GM23338 (cell line): ENCODE measurements around the gene MRGPRF. TPM values are rescaled to one million over a fixed set of nuclear protein-coding genes. Genes with fewer than 3 reads are reported as not detected.

ENCODE experiments used
- ATAC-seq: fragments of 200-7000 bp; cut with Tn5 transposase; 3 replicates; pipeline ENCODE4 v1.9.1; 2020
- DNase-seq: peaks from one replicate; pipeline ENCODE4 v3.0.0-alpha.2; 2015; ENCODE audit warnings: low spot score
- H2AFZ ChIP-seq: fragments of 200-600 bp; sonication (generic); 2 replicates; pipeline ENCODE4 v1.8.0; 2016; ENCODE audit warnings: antibody characterized with exemption, mild to moderate bottlenecking, moderate library complexity
- H3F3A ChIP-seq: fragments of 200-600 bp; sonication (generic); replicated peaks from 2 replicates; pipeline ENCODE4 v1.8.0; 2017; ENCODE audit warnings: antibody characterized with exemption, mixed run types, low read depth
- H3K27ac ChIP-seq: fragments of 200-600 bp; sonication (generic); 2 replicates; pipeline ENCODE4 v1.6.1; 2016; ENCODE audit warnings: low read depth
- H3K27me3 ChIP-seq: fragments of 200-600 bp; sonication (generic); 2 replicates; pipeline ENCODE4 v1.8.0; 2016; ENCODE audit warnings: mild to moderate bottlenecking, mixed run types, moderate library complexity; ENCODE audit not compliant: insufficient read depth
- H3K36me3 ChIP-seq: fragments of 200-600 bp; sonication (generic); 2 replicates; pipeline ENCODE4 v1.8.0; 2016; ENCODE audit warnings: mild to moderate bottlenecking; ENCODE audit not compliant: insufficient read depth
- H3K4me1 ChIP-seq: fragments of 200-600 bp; sonication (generic); 2 replicates; pipeline ENCODE4 v1.8.0; 2016; ENCODE audit warnings: mild to moderate bottlenecking, moderate library complexity; ENCODE audit not compliant: insufficient read depth
- H3K4me2 ChIP-seq: fragments of 200-600 bp; sonication (generic); 2 replicates; pipeline ENCODE4 v1.7.1; 2017; ENCODE audit warnings: mixed run types
- H3K4me3 ChIP-seq: fragments of 200-600 bp; sonication (generic); 2 replicates; pipeline ENCODE4 v1.6.1; 2016; ENCODE audit warnings: mixed run types
- H3K79me2 ChIP-seq: fragments of 200-600 bp; sonication (generic); replicated peaks from 2 replicates; pipeline ENCODE4 v1.8.0; 2017; ENCODE audit warnings: mild to moderate bottlenecking; ENCODE audit not compliant: insufficient read depth
- H3K9me2 ChIP-seq: fragments of 200-600 bp; sonication (generic); 2 replicates; pipeline ENCODE4 v1.8.0; 2017; ENCODE audit not compliant: insufficient read depth
- H4K20me1 ChIP-seq: fragments of 200-600 bp; sonication (generic); replicated peaks from 2 replicates; pipeline ENCODE4 v1.8.0; 2017; ENCODE audit warnings: mild to moderate bottlenecking; ENCODE audit not compliant: insufficient read depth
- H3K27ac Mint-ChIP-seq: 2 replicates; pipeline ENCODE4 v1.8.0; 2020; ENCODE audit warnings: inconsistent platforms, mild to moderate bottlenecking, moderate library complexity, mixed read lengths
- H3K27me3 Mint-ChIP-seq: 3 replicates; pipeline ENCODE4 v1.8.0; 2022; ENCODE audit warnings: low read depth, mild to moderate bottlenecking, moderate library complexity, mixed read lengths, inconsistent platforms; ENCODE audit not compliant: insufficient read depth, poor library complexity
- H3K36me3 Mint-ChIP-seq: 3 replicates; pipeline ENCODE4 v1.8.0; 2021; ENCODE audit warnings: low read depth, mild to moderate bottlenecking, inconsistent platforms, moderate library complexity, mixed read lengths
- H3K4me1 Mint-ChIP-seq: 3 replicates; pipeline ENCODE4 v1.8.0; 2020; ENCODE audit warnings: mild to moderate bottlenecking, inconsistent platforms, mixed read lengths
- H3K4me3 Mint-ChIP-seq: 3 replicates; pipeline ENCODE4 v1.8.0; 2021; ENCODE audit warnings: moderate library complexity, mild to moderate bottlenecking, inconsistent platforms, mixed read lengths
- H3K9me3 Mint-ChIP-seq: 3 replicates; pipeline ENCODE4 v1.8.0; 2020; ENCODE audit warnings: moderate library complexity, mild to moderate bottlenecking, inconsistent platforms, mixed read lengths
- ETS1 ChIP-seq: IDR thresholded peaks from 2 replicates; pipeline ENCODE4 v1.6.1; 2016; ENCODE audit warnings: antibody characterized with exemption
- NANOG ChIP-seq: IDR thresholded peaks from 2 replicates; pipeline ENCODE4 v1.6.1; 2016; ENCODE audit warnings: antibody characterized with exemption, borderline replicate concordance
- REST ChIP-seq: IDR thresholded peaks from one replicate; pipeline ENCODE4 v1.6.1; 2018; ENCODE audit warnings: antibody characterized with exemption; ENCODE audit not compliant: unreplicated experiment
- ZNF114 ChIP-seq: fragments of 250-450 bp; sonication (Bioruptor Pico); IDR thresholded peaks from 2 replicates; pipeline ENCODE4 v1.5.0; 2020; ENCODE audit warnings: mild to moderate bottlenecking, moderate library complexity
- ZNF462 ChIP-seq: fragments of 250-450 bp; sonication (Bioruptor Pico); IDR thresholded peaks from 2 replicates; pipeline ENCODE4 v1.5.0; 2020; ENCODE audit warnings: mild to moderate bottlenecking, moderate library complexity
- polyA plus RNA-seq: library from polyadenylated mRNA; unstranded; fragments of >200 nt; fragmentation: Nextera tagmentation; extraction: Ambion mirVana; gene quantifications from 2 replicates; pipeline ENCODE4 v1.2.1, GENCODE V29; 2016
- total RNA-seq: library from RNA; depleted of rRNA; stranded (reverse); fragments of >200 nt; shearing (Covaris generic); gene quantifications from 2 replicates; pipeline ENCODE4 v1.2.3, GENCODE V29; 2014

Gene MRGPRF
- total and polyA plus RNA-seq, 2 experiments from 2014 or later: 3.3 to 9.0 TPM

GRCh38 chr11:69032833-69033232 lies 19.8 kb upstream of the MRGPRF start (continued):
- TF ChIP-seq REST (no peak), ZNF114 (no peak), ETS1 (no peak), NANOG (no peak)

GRCh38 chr11:69030301-69030700 lies 17.3 kb upstream of the MRGPRF start:
- no peaks in the 10 kb centered on the region for H3K36me3 Mint-ChIP-seq
- TF ChIP-seq ZNF462 (CRISPR knock-in tag): no peak
- no peak for TF ChIP-seq NANOG
- no peaks in the 10 kb centered on the region for H3K9me3 Mint-ChIP-seq
- peaks cover 7% of the 10 kb centered on the region for H3K27me3 Mint-ChIP-seq
- Histone ChIP-seq H3K4me3 (no peak overlapping the region), H3K36me3 (no peaks in the 10 kb centered on the region), H3K4me1 (no peaks in the 10 kb centered on the region), H3F3A (no peaks in the 10 kb centered on the region), H2AFZ (no peak overlapping the region; the same call in 1 of the 2 replicates), H3K9me2 (no peaks in the 10 kb centered on the region), H3K79me2 (no peaks in the 10 kb centered on the region), H3K4me2 (no peak overlapping the region), H4K20me1 (no peaks in the 10 kb centered on the region), H3K27me3 (no peaks in the 10 kb centered on the region), H3K27ac (no peak overlapping the region)
- no peak overlapping the region for H3K27ac Mint-ChIP-seq
- ATAC-seq: no peak
- DNase-seq: no peak
- peaks cover 20% of the 10 kb centered on the region for H3K4me1 Mint-ChIP-seq
- no peak overlapping the region for H3K4me3 Mint-ChIP-seq
